Skeletal muscle tissue (tissue), 4 donors: ENCODE measurements around the gene CLPX. TPM values are rescaled to one million over a fixed set of nuclear protein-coding genes. Genes with fewer than 3 reads are reported as not detected.
A peak's percentile ranks its signal among the peaks of the same experiment; 100 is the strongest.

Source experiments
- H3K27ac ChIP-seq: one replicate; pipeline ENCODE4 v1.7.0; 2013; ENCODE audit warnings: mild to moderate bottlenecking, low read depth, low read length, inconsistent platforms
- H3K27me3 ChIP-seq, 3 donors: one replicate each; pipeline ENCODE4 v1.7.0; 2013; ENCODE audit warnings: low read length in 3 of 3; ENCODE audit not compliant: control insufficient read depth in 3 of 3, insufficient read depth in 3 of 3
- H3K36me3 ChIP-seq, 3 donors: one replicate each; pipeline ENCODE4 v1.7.0; 2013; ENCODE audit warnings: low read length in 3 of 3; ENCODE audit not compliant: control insufficient read depth in 3 of 3, insufficient read depth in 3 of 3
- H3K4me1 ChIP-seq, 3 donors: one replicate each; pipeline ENCODE4 v1.7.0; 2013; ENCODE audit warnings: low read length in 3 of 3, mild to moderate bottlenecking in 3 of 3; ENCODE audit not compliant: control insufficient read depth in 3 of 3, insufficient read depth in 3 of 3
- H3K4me3 ChIP-seq, 3 donors: one replicate each; pipeline ENCODE4 v1.7.0; 2013; ENCODE audit warnings: low read length in 3 of 3
- H3K9ac ChIP-seq, 3 donors: one replicate each; pipeline ENCODE4 v1.7.0; 2013; ENCODE audit warnings: low read length in 3 of 3, mild to moderate bottlenecking in 3 of 3, moderate library complexity in 2 of 3, low read depth in 1 of 3
- H3K9me3 ChIP-seq, 3 donors: one replicate each; pipeline ENCODE4 v1.7.0; 2013; ENCODE audit warnings: low read length in 3 of 3; ENCODE audit not compliant: control insufficient read depth in 3 of 3
- total RNA-seq: library from RNA; depleted of rRNA; stranded (reverse); fragments of >200 nt; gene quantifications from one replicate; pipeline ENCODE4 v1.2.3, GENCODE V29; 2014
- donor health status: Osteomylitis.

The CLPX gene
- total RNA-seq, 1 donor from 2014 or later, result 42.3 TPM

- H3K36me3 ChIP-seq, result peaks cover 12 to 43% (median 38%) of the 10 kb centered on the region in 3 donors
- no peak overlapping the region for H3K9ac ChIP-seq
- H3K27me3 ChIP-seq, result no peaks in the 10 kb centered on the region
Measured at GRCh38 chr15:65177901-65178300, 7.2 kb downstream of the CLPX start.

GRCh38 chr15:65176056-65176455 is 9.1 kb downstream of the CLPX start:
- H3K27ac ChIP-seq, result no peak overlapping the region
- H3K4me3 ChIP-seq, result no peak overlapping the region
- H3K27me3 ChIP-seq, result no peaks in the 10 kb centered on the region
- peaks cover 0 to under 1% (median 0%) of the 10 kb centered on the region in 3 donors for H3K4me1 ChIP-seq
- no peak overlapping the region for H3K9ac ChIP-seq
- no peaks in the 10 kb centered on the region for H3K9me3 ChIP-seq
- peaks cover 12 to 51% (median 45%) of the 10 kb centered on the region in 3 donors for H3K36me3 ChIP-seq

More at GRCh38 chr15:65177901-65178300, 7.2 kb downstream of the CLPX start:
- no peak overlapping the region for H3K4me3 ChIP-seq
- peaks cover 0 to 7% (median 3%) of the 10 kb centered on the region in 3 donors for H3K4me1 ChIP-seq
- H3K9me3 ChIP-seq, result no peaks in the 10 kb centered on the region
- no peak overlapping the region for H3K27ac ChIP-seq

- Histone ChIP-seq H3K27ac (no peak overlapping the region), H3K27me3 (no peaks in the 10 kb centered on the region), H3K36me3 (peaks cover 12 to 51% (median 45%) of the 10 kb centered on the region in 3 donors), H3K9me3 (no peaks in the 10 kb centered on the region), H3K9ac (no peak overlapping the region), H3K4me1 (no peaks in the 10 kb centered on the region), H3K4me3 (no peak overlapping the region)
Measured at GRCh38 chr15:65175511-65175910, 9.6 kb downstream of the CLPX start.

- Histone ChIP-seq H3K9ac (no peak overlapping the region), H3K36me3 (peaks cover 12 to 50% (median 45%) of the 10 kb centered on the region in 3 donors), H3K27me3 (no peaks in the 10 kb centered on the region), H3K4me3 (no peak overlapping the region), H3K9me3 (no peaks in the 10 kb centered on the region), H3K4me1 (no peaks in the 10 kb centered on the region), H3K27ac (no peak overlapping the region)
Measured at GRCh38 chr15:65174509-65174908, 10.6 kb downstream of the CLPX start.

- H3K9ac ChIP-seq, result no peak overlapping the region
- H3K27me3 ChIP-seq, result no peaks in the 10 kb centered on the region
- H3K4me1 ChIP-seq, result no peaks in the 10 kb centered on the region
- no peak overlapping the region for H3K27ac ChIP-seq
- no peak overlapping the region for H3K4me3 ChIP-seq
- peaks cover 8 to 35% (median 31%) of the 10 kb centered on the region in 3 donors for H3K36me3 ChIP-seq
- H3K9me3 ChIP-seq, result no peaks in the 10 kb centered on the region
Measured at GRCh38 chr15:65172531-65172930, 12.6 kb downstream of the CLPX start.

- Histone ChIP-seq H3K27me3 (no peaks in the 10 kb centered on the region), H3K36me3 (peaks cover 4 to 30% (median 22%) of the 10 kb centered on the region in 3 donors), H3K27ac (no peak overlapping the region), H3K9ac (no peak overlapping the region), H3K4me1 (no peaks in the 10 kb centered on the region), H3K9me3 (no peaks in the 10 kb centered on the region), H3K4me3 (no peak overlapping the region)
Measured at GRCh38 chr15:65171428-65171827, 13.7 kb downstream of the CLPX start.

GRCh38 chr15:65165875-65166274 is 19.3 kb downstream of the CLPX start:
- Histone ChIP-seq H3K27me3 (no peaks in the 10 kb centered on the region), H3K36me3 (peaks cover 3 to 23% (median 6%) of the 10 kb centered on the region in 3 donors), H3K9me3 (no peaks in the 10 kb centered on the region), H3K4me3 (no peak overlapping the region), H3K27ac (no peak overlapping the region), H3K9ac (no peak overlapping the region), H3K4me1 (peaks cover 0 to 2% (median 0%) of the 10 kb centered on the region in 3 donors)

- Histone ChIP-seq H3K36me3 (peaks cover 3 to 23% (median 5%) of the 10 kb centered on the region in 3 donors), H3K9ac (no peak overlapping the region), H3K27ac (peak overlapping the region; percentile 63), H3K4me3 (no peak overlapping the region), H3K9me3 (no peaks in the 10 kb centered on the region), H3K4me1 (peaks cover 0 to 2% (median 0%) of the 10 kb centered on the region in 3 donors), H3K27me3 (no peaks in the 10 kb centered on the region)
Measured at GRCh38 chr15:65164139-65164538, 21.0 kb downstream of the CLPX start.

GRCh38 chr15:65163041-65163440 is 22.1 kb downstream of the CLPX start:
- Histone ChIP-seq H3K36me3 (peaks cover 7 to 25% (median 9%) of the 10 kb centered on the region in 3 donors), H3K9me3 (no peaks in the 10 kb centered on the region), H3K4me1 (peaks cover 0 to 2% (median 0%) of the 10 kb centered on the region in 3 donors), H3K9ac (no peak overlapping the region), H3K27ac (peak overlapping the region; percentile 63), H3K4me3 (no peak overlapping the region), H3K27me3 (no peaks in the 10 kb centered on the region)

GRCh38 chr15:65156692-65157091 is 28.4 kb downstream of the CLPX start:
- peaks cover 29 to 52% (median 46%) of the 10 kb centered on the region in 3 donors for H3K36me3 ChIP-seq
- H3K27ac ChIP-seq, result no peak overlapping the region

More at GRCh38 chr15:65156692-65157091, 28.4 kb downstream of the CLPX start:
- Histone ChIP-seq H3K9ac (no peak overlapping the region), H3K9me3 (no peaks in the 10 kb centered on the region), H3K27me3 (no peaks in the 10 kb centered on the region), H3K4me1 (no peaks in the 10 kb centered on the region), H3K4me3 (no peak overlapping the region)
